Stimulated activated CD8-positive, alpha-beta memory T cell treated with anti-CD3 and anti-CD28 coated beads, Interleukin-2, amount 100 ng/mL, for 48 hours (primary cell): Measurements from ENCODE around the gene CD300E.
"Not testable (repeated sequence)": the region's sequence is repeated elsewhere in the genome, so short reads cannot be mapped to it uniquely, and the experiment has no call there.

Source experiments
- DNase-seq, 2 donors: peaks; one replicate each; pipeline ENCODE4 v3.0.0-alpha.2; 2020; ENCODE audit warnings: low read depth in 2 of 2

Gene CD300E

GRCh38 chr17:74635418-74635817 lies 11.9 kb upstream of the CD300E start:
- no peak for DNase-seq

DNA sequence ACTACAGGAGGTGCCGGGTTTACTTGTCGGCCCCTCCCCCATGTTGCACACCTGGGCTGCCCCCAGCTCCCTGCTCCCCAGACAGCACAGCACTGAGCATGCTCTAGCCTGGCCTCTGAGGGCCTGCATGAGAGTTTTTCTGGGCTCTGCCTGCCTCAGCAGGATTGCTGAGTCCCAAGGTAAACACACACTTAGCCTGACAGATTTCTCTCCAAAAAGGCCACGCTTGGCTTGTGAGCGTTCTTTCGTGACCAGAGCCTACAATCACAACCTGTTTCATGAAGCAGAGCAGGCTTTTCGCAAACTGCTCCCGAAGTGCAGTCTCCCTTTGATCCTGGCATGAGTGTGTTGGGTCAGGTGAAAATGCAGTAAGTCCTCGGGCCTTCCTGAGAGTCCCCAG lies 9.8 kb upstream of the CD300E start:
- no peak for DNase-seq

DNA sequence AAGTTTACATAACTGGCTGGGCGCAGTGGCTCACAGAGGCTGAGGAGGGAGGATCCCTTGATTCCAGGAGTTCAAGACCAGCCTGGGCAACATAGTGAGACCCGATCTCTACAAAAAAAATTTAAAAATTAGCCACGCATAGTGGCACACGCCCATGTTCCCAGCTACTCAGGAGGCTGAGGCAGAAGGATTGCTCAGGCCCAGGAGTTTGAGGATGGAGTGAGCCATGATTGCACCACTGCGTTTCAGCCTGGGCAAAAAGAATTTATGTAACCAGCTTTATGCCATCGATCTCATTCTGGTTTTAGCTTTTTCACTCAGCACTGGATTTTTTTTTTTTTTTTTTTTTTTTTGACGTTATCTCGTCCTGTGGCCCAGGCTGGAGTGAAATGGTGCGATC lies 9.1 kb upstream of the CD300E start:
- DNase-seq = no peak

DNA sequence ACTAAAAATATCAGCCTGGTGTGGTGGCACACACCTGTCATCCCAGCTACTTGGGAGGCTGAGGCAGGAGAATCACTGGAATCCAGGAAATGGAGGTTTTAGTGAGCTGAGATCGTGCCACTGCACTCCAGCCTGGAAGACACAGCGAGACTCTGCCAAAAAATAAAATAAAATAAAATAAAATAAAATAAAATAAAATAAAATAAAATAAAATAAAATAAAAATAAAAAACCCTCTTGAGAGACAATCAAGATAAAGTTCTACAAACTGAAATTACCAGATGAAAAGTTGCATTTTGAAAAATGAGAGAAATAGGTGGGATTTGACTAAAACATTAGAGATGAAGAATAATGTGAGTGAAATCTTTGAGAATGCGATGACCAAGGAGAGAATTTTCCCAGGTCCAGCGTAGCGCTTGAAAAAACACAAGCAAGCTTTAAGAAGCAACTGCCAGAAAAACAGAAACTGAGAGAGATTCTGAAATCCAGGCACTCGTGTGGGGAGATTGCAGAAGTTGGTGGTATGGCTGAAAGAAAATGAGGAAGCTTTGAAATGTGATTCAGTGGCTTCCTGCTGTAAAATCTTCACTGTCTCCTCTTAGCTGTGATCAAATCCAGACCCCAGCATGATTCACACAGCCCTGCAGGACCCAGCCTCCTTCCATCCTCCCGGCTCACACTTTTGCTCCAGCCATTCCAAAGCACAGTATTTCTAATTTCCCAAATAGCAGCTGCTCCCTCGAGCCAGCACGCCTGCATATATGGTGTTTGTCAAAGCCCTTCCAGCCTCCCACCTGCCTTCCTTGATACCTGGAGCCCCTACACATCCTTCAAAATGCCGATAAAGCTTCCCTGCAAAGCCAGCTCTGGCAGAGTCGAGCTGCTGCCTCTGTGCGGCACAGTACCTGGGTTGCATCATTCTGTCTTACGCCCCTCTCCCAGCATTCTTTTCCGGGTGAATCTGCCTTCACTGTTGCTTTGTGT lies 8.2 kb upstream of the CD300E start:
- no peak for DNase-seq

- not testable (repeated sequence) for DNase-seq
These were observed 6.7 kb upstream of the CD300E start for GRCh38 chr17:74630251-74630650.

GRCh38 chr17:74625661-74626060 lies 2.1 kb upstream of the CD300E start:
- no peak for DNase-seq

DNA sequence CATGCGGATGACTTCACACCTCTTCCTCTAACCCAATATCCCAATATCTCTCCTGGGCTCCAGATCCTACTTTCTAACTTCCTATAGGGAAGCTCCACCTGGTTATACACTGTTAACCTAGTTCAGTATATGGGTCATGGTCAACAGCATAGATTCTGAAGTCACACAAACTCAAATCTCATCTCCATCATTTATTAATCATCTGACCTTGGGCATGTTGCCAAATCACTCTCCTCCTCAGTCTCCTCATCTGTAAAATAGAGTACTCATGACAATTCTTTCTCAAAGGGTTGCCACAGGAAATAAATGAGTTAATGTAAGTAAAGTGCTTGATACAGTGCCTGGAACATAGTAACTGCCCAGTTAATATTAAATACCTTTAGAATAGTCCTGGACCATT lies 593 bp upstream of the CD300E start:
- no peak for DNase-seq

DNA sequence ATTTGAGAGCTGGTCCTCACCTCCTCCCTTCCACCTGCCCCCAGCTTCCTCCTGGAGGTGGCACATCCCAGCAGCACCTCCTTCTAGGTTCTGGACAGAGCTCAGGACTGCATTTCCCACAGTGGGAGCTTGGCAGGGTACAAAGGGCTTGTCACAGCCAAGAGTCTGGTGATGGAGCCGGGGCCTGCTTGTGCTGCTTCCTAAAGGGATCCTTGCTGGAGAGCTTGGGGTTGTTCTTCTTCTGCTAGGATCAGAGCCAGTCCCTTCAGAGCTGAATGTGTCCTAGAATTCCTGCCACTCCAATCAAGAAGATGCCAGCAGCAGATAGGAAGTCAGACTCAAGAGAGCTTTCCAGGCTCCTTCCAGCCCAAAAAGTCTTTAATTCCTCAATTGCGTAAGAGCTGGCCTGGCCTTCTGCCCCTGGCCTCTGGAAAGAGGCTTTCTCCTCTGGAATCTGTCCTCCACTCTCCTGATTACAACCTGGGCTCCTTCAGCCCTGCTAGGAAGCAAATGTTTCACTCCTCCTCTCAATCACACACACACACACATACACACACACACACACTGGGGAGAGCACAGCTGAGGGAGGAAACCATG lies 4.4 kb downstream of the CD300E start:
- DNase-seq = no peak

DNA sequence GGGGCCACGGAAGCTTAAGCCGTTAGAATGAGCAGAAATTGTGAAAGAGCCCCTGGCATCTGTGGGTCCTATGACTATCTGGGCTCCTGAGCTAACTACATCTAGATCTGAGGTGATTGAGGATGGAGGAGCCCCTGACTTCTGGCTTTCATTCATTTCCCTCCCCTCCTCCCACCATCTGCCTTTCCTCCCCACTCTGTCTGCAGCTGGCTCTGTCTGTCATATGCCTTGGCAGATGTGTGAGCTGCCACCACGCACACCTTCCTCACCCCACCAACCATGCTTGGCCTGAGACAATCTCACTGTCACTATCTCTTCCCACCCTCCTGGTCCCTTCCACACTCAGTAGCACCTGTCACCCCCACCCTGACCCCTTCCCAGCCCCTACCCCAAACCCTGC lies 5.1 kb downstream of the CD300E start:
- DNase-seq = no peak

GRCh38 chr17:74616696-74617095 lies 6.8 kb downstream of the CD300E start:
- no peak for DNase-seq

DNA sequence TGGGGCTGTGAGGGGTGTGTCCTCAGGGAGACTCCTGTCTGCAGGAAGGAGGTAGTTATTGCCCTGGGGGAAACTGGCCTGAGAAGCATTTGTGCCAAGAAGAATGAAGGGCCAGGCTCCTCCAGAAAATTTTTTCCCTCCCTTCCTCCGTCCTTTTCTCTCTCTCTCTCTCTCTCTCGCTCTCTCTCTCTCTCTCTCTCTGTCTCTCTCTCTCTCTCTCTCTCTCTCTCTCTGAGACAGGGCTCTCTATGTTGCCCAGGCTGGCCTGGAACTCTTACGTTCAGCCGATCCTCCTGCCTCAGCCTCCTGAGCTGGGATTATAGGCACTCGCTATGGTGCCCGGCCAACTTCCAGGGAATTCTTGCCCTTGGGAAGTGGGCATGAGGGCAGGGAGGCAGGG lies 11.5 kb downstream of the CD300E start:
- no peak for DNase-seq

GRCh38 chr17:74610108-74610507 lies 13.4 kb downstream of the CD300E start:
- DNase-seq = no peak

DNA sequence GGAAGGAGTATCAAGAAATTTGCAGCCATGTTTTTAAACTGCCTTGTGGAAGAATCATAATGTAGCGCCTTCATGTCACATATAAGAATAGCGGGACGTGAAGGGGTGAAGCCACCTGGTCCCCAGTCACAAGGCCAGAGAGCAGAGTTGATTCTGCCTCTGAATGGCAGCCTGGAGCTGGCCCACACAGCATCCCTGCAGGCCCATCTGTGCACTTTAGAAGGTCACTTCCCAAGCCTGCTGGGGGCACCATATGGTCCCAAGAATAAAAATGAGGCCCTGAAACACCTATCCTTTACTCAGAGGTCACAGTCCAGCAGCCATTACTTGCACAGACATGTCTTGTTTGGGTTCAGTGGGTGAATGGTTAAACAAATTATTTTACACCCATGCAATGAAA lies 15.0 kb downstream of the CD300E start:
- DNase-seq = no peak

DNA sequence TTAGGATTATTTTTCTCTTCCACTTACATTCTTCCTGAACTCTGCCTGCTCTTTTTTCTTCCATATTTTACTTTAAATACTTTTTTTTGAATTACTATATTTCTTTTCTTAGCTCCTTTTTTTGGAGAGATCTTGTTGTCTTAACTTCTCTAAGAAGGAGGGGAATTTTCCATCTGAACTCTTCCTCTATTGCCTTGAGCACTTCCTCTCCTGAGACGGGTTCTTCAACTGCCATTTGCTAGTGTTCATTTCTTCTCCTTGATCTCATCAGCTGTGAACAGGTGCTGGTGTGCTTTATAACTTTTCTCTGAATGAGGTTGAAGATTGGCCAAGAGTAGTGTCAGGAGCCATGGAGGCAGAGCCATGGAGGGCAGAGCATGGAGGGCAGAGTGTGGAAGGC lies 16.3 kb downstream of the CD300E start:
- DNase-seq = no peak

DNA sequence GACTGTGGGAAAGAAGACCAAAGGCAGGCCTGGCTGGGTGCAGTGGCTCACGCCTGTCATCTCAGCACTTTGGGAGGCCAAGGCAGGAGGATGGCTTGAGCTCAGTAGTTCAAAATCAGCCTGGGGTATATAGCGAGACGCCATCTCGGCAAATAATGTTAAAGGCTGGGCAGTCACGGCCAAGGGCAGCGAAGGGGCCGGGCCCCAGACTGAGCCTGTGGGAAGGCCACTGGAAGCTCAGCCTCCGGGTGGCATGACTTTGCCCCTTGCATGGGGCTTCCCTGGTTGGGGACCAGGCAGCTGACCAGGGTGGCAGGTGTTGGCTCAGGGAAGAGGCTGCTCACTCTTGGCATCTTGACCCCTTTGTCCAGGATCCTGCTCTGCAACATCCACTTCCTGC lies 17.5 kb downstream of the CD300E start:
- DNase-seq = no peak

DNA sequence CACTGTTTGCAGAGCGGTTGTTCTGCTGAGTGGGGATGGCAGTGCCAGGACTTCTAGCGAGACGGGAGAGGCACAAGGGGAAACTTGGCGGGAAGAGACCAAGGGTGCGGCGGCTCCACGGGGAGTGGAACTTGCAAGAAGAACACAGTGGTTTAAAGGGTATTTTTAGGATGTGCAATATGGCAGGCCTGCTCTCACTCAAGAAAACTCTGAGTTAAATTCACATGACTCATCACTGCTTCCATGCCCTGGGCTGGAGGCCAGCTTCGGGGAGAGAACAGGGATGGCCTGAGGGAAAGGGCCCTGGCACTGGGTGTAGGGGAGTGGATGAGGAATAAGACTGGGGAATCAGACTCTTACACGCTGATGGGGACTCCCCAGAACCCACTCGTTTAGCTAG lies 18.2 kb downstream of the CD300E start:
- no peak for DNase-seq

- no peak for DNase-seq
These were observed 18.8 kb downstream of the CD300E start for GRCh38 chr17:74604761-74605160.

- no peak for DNase-seq
These were observed 19.3 kb downstream of the CD300E start for GRCh38 chr17:74604200-74604599.

DNA sequence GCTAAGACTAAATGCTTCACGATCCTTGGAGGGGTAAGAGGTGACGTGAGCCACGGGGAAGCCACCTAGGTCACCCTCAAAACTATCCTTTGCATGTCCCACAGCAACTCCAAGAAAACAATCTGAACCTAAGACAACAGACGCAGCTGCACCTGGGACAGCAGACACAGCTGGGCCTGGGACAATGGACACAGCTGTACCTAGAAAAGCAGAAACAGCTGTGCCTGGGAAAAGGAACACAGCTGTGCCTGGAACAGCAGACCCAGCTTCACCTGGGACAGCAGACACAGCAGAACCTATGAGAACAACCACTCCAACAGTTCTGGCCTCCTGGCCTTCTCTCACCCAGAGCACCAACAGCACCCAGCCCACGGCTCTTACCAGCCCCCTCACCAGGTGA lies 19.8 kb downstream of the CD300E start:
- no peak for DNase-seq

GRCh38 chr17:74603037-74603635 lies 20.4 kb downstream of the CD300E start:
- no peak for DNase-seq

DNA sequence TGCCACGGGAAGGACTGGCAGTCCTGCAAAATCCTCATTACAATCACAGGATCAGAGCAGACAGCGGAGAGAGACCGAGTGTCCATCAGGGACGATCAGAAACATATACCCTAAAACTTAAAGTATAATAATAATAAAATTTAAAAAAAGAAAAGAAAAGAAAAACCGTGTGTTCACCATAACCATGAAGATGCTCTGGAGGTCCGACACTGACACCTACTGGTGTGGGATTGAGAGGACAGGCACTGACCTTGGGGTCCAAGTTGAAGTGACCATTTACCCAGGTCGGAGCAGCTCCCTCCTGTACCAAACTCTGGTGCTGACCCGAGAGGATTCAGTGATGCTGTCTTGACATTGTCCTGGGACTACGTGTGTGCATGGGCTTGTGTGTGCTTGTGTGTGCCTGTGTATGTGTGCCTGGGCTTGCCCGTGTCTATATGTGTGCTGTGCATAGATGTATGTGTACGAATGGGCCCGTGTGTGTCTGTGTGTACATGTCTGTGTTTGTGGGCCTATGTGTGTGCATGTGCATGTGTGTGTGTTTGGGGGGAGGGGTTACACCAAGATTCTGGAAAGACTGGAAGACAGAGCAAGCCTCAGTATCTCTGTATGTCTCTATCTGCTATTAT lies 21.5 kb downstream of the CD300E start:
- peak in 1 of 2 donors; percentile 14 for DNase-seq

GRCh38 chr17:74599448-74599939 lies 24.0 kb downstream of the CD300E start:
- no peak for DNase-seq
